Breast epithelium (tissue), 4 donors: ENCODE data around the gene TSEN15. TPM values are rescaled to one million over a fixed set of nuclear protein-coding genes. Genes with fewer than 3 reads are reported as not detected.

ENCODE experiments used
- DNase-seq, 2 donors: peaks; one replicate each; pipeline ENCODE4 v3.0.0-alpha.2; 2019; ENCODE audit warnings: low spot score in 2 of 2
- H3K27ac ChIP-seq, 2 donors: fragments of 200-600 bp; sonication (generic) in 1 of 2; one replicate each; pipeline ENCODE4 v1.5.1; 2016 to 2019; ENCODE audit warnings: mild to moderate bottlenecking in 1 of 2
- H3K27me3 ChIP-seq, 2 donors: fragments of 200-600 bp; sonication (generic) in 1 of 2; one replicate each; pipeline versions ENCODE4 v1.5.1 to v1.6.0; 2017 to 2019; ENCODE audit warnings: control low read depth in 1 of 2, mild to moderate bottlenecking in 1 of 2
- H3K36me3 ChIP-seq: fragments of 200-600 bp; one replicate; pipeline ENCODE4 v1.5.1; 2019
- H3K4me1 ChIP-seq, 2 donors: fragments of 200-600 bp; sonication (generic); one replicate each; pipeline ENCODE4 v1.5.1; 2016 to 2019; ENCODE audit warnings: control low read depth in 1 of 2
- H3K4me3 ChIP-seq, 3 donors: fragments of 200-600 bp; sonication (generic); 1 replicate in 2 of 3; 2 replicates in 1 of 3; pipeline ENCODE4 v1.5.1; 2016 to 2019; ENCODE audit warnings: mild to moderate bottlenecking in 3 of 3, moderate library complexity in 2 of 3
- H3K9me3 ChIP-seq, 2 donors: fragments of 200-600 bp; sonication (generic) in 1 of 2; one replicate each; pipeline ENCODE4 v1.5.1; 2016 to 2019; ENCODE audit warnings: control low read depth in 1 of 2
- CTCF ChIP-seq, 3 donors: fragments of 450-650 bp; IDR thresholded peaks; one replicate each; pipeline ENCODE4 v1.5.1; 2016 to 2017; ENCODE audit warnings: antibody characterized with exemption in 3 of 3, mild to moderate bottlenecking in 3 of 3, moderate library complexity in 3 of 3
- POLR2A ChIP-seq: fragments of 450-650 bp; IDR thresholded peaks from one replicate; pipeline ENCODE4 v1.6.1; 2016; ENCODE audit warnings: antibody characterized with exemption, mild to moderate bottlenecking, moderate library complexity
- POLR2AphosphoS5 ChIP-seq, 3 donors: sonication (generic); formaldehyde crosslinking; IDR thresholded peaks; one replicate each; pipeline ENCODE4 v1.6.1; 2017; ENCODE audit warnings: antibody characterized with exemption in 3 of 3
- intact Hi-C: fragments of 100-400 bp; cut with DNase I; formaldehyde crosslinking; loops from one replicate; pipeline ENCODE4 v1.15.1; 2023; ENCODE audit warnings: low total_unique reads
- total RNA-seq, 3 donors: library from RNA; depleted of rRNA; stranded (reverse); fragments of >200 nt; gene quantifications; one replicate each; pipeline ENCODE4 v1.1.0, GENCODE V29; 2016

Gene TSEN15
- total RNA-seq, 3 donors from 2014 or later = 18.9 to 25.0 (median 23.6) TPM

- H3K9me3 ChIP-seq = no peaks in the 10 kb centered on the region
- H3K4me1 ChIP-seq = no peaks in the 10 kb centered on the region
- H3K27ac ChIP-seq = no peak overlapping the region
- H3K4me3 ChIP-seq = no peak overlapping the region
- intact Hi-C loops = no loop called here
- TF ChIP-seq POLR2A = no peak
- no peak for TF ChIP-seq CTCF (IDR thresholded peaks at IDR 0.05)
- no peak for TF ChIP-seq POLR2AphosphoS5 (IDR thresholded peaks at IDR 0.05)
- no peaks in the 10 kb centered on the region for H3K36me3 ChIP-seq
- no peaks in the 10 kb centered on the region for H3K27me3 ChIP-seq
- no peak for DNase-seq
These were observed 39.3 kb upstream of the TSEN15 start for GRCh38 chr1:184012187-184012586.

- Histone ChIP-seq H3K36me3 (no peaks in the 10 kb centered on the region), H3K27me3 (no peaks in the 10 kb centered on the region), H3K9me3 (no peaks in the 10 kb centered on the region), H3K4me3 (no peak overlapping the region), H3K4me1 (no peaks in the 10 kb centered on the region), H3K27ac (no peak overlapping the region)
- intact Hi-C loops = no loop called here
- TF ChIP-seq POLR2A = no peak
- TF ChIP-seq POLR2AphosphoS5 (IDR thresholded peaks at IDR 0.05) = no peak
- no peak for TF ChIP-seq CTCF (IDR thresholded peaks at IDR 0.05)
- no peak for DNase-seq
These were observed 37.3 kb upstream of the TSEN15 start for GRCh38 chr1:184014271-184014670.

- Histone ChIP-seq H3K4me3 (no peak overlapping the region), H3K27me3 (no peaks in the 10 kb centered on the region), H3K36me3 (no peaks in the 10 kb centered on the region), H3K27ac (no peak overlapping the region), H3K4me1 (no peaks in the 10 kb centered on the region), H3K9me3 (no peaks in the 10 kb centered on the region)
- TF ChIP-seq POLR2AphosphoS5 (IDR thresholded peaks at IDR 0.05) = no peak
- TF ChIP-seq POLR2A = no peak
- TF ChIP-seq CTCF (IDR thresholded peaks at IDR 0.05) = no peak
- intact Hi-C loops = no loop called here
- DNase-seq = no peak
These were observed 35.4 kb upstream of the TSEN15 start for GRCh38 chr1:184016169-184016568.

GRCh38 chr1:184017306-184017705, 34.2 kb upstream of the TSEN15 start:
- TF ChIP-seq POLR2A (no peak), POLR2AphosphoS5 (IDR thresholded peaks at IDR 0.05) (no peak), CTCF (IDR thresholded peaks at IDR 0.05) (no peak)
- no peak overlapping the region for H3K27ac ChIP-seq

GRCh38 chr1:184018622-184019021, 32.9 kb upstream of the TSEN15 start:
- Histone ChIP-seq H3K36me3 (no peaks in the 10 kb centered on the region), H3K27ac (no peak overlapping the region), H3K4me3 (no peak overlapping the region), H3K4me1 (no peaks in the 10 kb centered on the region), H3K27me3 (no peaks in the 10 kb centered on the region), H3K9me3 (no peaks in the 10 kb centered on the region)
- intact Hi-C loops = no loop called here
- TF ChIP-seq CTCF (IDR thresholded peaks at IDR 0.05) (no peak), POLR2A (no peak), POLR2AphosphoS5 (IDR thresholded peaks at IDR 0.05) (no peak)
- no peak for DNase-seq

More at GRCh38 chr1:184017306-184017705, 34.2 kb upstream of the TSEN15 start:
- no peak for DNase-seq
- Histone ChIP-seq H3K4me1 (no peaks in the 10 kb centered on the region), H3K4me3 (no peak overlapping the region), H3K27me3 (no peaks in the 10 kb centered on the region), H3K36me3 (no peaks in the 10 kb centered on the region), H3K9me3 (no peaks in the 10 kb centered on the region)
- intact Hi-C loops = no loop called here
